ENCODE results near the gene MYO1G. TPM values are rescaled to one million over a fixed set of nuclear protein-coding genes. Genes with fewer than 3 reads are reported as not detected.

MYO1G gene
- total RNA-seq, 1 donor from 2014 or later = 1.6 TPM

DNA sequence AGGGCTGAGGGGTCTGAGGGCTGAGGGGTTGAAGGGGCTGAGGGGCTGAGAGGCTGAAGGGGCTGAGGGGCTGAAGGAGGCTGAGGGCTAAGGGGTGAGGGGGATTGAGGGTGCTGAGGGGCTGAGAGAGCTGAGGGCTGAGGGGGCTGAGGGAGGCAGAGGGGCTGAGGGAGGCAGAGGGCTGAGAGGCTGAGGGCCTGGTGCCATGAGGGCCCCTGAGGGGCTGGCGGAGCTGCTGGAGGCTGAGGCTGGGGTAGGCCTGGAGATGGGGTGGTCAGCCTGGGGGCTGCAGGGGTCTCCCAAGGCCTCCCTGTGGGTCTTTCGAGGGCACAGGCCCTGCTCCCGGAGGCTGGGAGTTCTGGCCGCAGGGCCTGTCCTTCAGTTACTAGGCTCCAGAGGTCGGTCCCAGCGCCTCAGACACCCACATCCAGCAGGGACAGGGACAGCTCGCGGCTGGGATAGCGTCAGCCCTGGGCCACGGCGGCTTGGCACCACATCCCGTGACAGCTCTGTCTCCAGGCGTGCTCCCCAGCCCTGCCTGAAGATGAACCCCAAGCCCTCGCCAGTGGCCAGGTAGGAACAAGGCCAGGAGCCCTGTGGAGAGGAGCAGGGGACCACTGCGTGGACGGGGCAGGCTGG lies 16.9 kb downstream of the MYO1G start:
- H3K9ac ChIP-seq (ENCODE audit: low read depth in 1 of 3, low read length in 3 of 3) = peak overlapping the region in 2 of 3 donors; percentile 38 to 71
- H3K36me3 ChIP-seq (ENCODE audit: control insufficient read depth in 3 of 3, insufficient read depth in 3 of 3, low read length in 3 of 3) = no peaks in the 10 kb centered on the region
- peaks cover 0 to 11% (median 7%) of the 10 kb centered on the region in 3 donors for H3K4me1 ChIP-seq (ENCODE audit: control insufficient read depth in 3 of 3, insufficient read depth in 3 of 3, low read length in 3 of 3)
- peaks cover 4 to 19% (median 16%) of the 10 kb centered on the region in 3 donors for H3K27me3 ChIP-seq (ENCODE audit: control insufficient read depth in 3 of 3, insufficient read depth in 3 of 3, low read length in 3 of 3)
- H3K27ac ChIP-seq (ENCODE audit: low read depth, low read length) = no peak overlapping the region
- H3K9me3 ChIP-seq (ENCODE audit: control insufficient read depth in 3 of 3, low read length in 3 of 3) = no peaks in the 10 kb centered on the region
- peak overlapping the region in 2 of 3 donors; percentile 58 to 68 for H3K4me3 ChIP-seq (ENCODE audit: low read length in 3 of 3)

DNA sequence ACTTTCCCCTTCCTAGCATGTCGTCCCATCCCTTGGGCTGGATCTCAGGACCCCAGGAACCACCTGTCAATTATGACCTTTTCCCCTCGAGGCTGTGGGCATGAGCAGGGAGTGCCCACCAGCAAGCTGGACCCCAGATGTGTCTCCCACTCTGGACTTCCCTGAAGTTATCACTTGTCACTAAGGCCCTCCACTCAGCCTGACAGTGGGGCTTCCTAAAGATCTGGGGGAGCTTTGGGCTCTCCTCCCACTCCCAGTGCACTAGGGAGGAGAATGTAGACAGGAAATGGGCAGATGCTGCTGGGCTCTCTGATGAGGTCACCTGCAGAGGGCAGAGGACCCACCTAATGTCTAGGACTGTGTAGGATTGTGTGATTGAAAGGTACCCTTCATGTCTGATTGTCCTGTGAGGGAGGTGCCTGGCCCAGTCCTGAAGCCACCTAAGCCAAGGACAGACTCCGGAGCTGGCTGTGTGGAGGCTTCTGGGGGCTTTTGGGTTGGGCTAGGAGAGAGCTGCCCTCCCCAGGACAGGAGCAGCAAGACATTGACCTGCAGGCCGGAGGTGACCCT lies 18.7 kb downstream of the MYO1G start:
- no peak overlapping the region for H3K27ac ChIP-seq (ENCODE audit: low read depth, low read length)
- H3K27me3 ChIP-seq (ENCODE audit: control insufficient read depth in 3 of 3, insufficient read depth in 3 of 3, low read length in 3 of 3) = peaks cover 4 to 20% (median 19%) of the 10 kb centered on the region in 3 donors
- H3K9ac ChIP-seq (ENCODE audit: low read depth in 1 of 3, low read length in 3 of 3) = no peak overlapping the region

DNA sequence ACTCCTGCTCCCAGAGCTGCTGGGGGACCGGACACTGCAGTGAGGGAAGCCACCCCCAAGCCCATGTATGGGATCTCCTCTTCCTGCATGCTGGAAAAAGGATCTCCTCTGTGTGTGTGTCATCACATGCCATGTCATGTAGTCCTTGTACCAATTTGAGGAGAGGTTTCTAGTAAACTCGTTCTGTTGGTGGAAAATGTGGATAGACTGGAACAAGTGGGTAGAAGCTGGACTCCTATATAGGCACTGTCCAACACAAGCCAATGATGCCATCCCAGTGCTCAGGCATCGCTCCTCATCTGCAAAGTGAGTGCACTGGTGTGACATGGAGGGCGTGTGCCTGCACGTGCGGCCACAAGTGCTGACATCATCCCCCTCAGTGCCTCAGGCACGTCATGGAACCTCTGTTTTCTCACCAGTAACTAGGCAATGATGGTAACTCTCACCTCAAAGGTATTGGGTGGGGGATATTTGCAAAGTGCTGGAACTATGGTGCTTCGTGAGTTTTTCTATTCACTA lies 19.3 kb downstream of the MYO1G start:
- H3K9ac ChIP-seq (ENCODE audit: low read depth in 1 of 3, low read length in 3 of 3) = no peak overlapping the region
- H3K27ac ChIP-seq (ENCODE audit: low read depth, low read length) = no peak overlapping the region
- H3K4me3 ChIP-seq (ENCODE audit: low read length in 3 of 3) = no peak overlapping the region
- H3K4me1 ChIP-seq (ENCODE audit: control insufficient read depth in 3 of 3, insufficient read depth in 3 of 3, low read length in 3 of 3) = peaks cover 0 to 11% (median 7%) of the 10 kb centered on the region in 3 donors
- H3K27me3 ChIP-seq (ENCODE audit: control insufficient read depth in 3 of 3, insufficient read depth in 3 of 3, low read length in 3 of 3) = peaks cover 7 to 20% (median 19%) of the 10 kb centered on the region in 3 donors
- no peaks in the 10 kb centered on the region for H3K9me3 ChIP-seq (ENCODE audit: control insufficient read depth in 3 of 3, low read length in 3 of 3)
- H3K36me3 ChIP-seq (ENCODE audit: control insufficient read depth in 3 of 3, insufficient read depth in 3 of 3, low read length in 3 of 3) = no peaks in the 10 kb centered on the region

More for the DNA sequence above, 18.7 kb downstream of the MYO1G start:
- H3K4me1 ChIP-seq (ENCODE audit: control insufficient read depth in 3 of 3, insufficient read depth in 3 of 3, low read length in 3 of 3) = peaks cover 0 to 11% (median 7%) of the 10 kb centered on the region in 3 donors
- no peak overlapping the region for H3K4me3 ChIP-seq (ENCODE audit: low read length in 3 of 3)
- no peaks in the 10 kb centered on the region for H3K9me3 ChIP-seq (ENCODE audit: control insufficient read depth in 3 of 3, low read length in 3 of 3)
- H3K36me3 ChIP-seq (ENCODE audit: control insufficient read depth in 3 of 3, insufficient read depth in 3 of 3, low read length in 3 of 3) = no peaks in the 10 kb centered on the region

DNA sequence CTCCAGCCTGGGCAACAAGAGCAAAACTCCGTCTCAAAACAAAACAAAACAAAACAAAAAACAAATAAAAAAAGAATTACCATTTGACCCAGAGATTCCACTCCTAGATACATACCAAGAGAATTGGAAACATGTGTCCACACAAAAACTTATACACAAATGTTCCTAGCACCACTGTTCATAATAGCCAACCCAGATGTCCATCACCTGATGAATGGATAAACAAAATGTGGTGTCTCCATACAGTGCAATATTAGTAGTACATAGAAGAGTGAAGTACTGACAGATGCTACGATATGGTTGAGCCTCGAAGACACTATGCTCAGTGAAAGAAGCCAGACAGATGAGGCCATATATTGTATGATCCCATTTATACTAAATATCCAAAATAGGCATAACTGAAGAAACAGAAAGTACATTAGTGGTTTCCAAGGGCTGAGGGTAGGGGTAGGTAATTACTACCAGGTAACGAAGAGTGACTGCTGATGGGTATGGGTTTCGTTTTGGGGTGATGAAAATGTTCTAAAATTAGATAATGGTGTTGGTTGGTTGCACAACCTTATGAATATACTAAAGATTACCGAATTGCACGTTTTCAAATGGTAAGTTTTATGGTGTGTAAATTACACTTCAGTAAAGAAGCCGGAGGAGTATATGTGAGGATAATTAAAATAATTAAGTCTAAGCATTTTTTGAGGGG lies 20.0 kb downstream of the MYO1G start:
- H3K27ac ChIP-seq (ENCODE audit: low read depth, low read length) = no peak overlapping the region

DNA sequence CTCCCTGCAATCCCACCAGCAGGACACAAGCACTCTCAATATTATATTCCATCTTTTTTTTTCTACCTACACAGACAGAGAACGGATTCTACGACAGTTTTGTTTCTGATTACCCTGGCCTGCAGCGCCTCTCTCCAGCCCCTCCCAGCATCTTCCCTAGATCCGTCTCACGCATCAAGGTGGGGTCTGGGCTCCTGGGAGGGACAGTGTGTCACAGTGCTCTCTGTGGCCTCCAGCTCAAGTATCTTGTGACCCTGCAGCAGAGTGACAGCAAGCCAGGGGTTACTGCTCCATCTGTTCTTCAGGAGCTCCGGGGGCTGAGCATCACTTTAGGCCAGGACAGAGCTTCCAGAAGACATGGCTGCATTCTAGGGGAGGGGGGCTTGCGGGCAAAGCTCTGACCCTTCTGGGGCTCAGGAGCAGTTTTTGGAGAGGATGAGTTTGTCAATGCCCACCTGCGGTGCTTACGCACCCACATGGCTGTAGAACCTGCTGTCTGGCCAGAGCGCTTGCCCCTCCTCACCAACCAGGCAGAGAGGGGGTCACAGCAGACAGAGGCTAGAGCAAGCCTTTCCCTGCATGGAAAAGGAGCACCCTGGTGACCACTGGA lies 22.6 kb downstream of the MYO1G start:
- peaks cover 3 to 17% (median 7%) of the 10 kb centered on the region in 3 donors for H3K27me3 ChIP-seq (ENCODE audit: control insufficient read depth in 3 of 3, insufficient read depth in 3 of 3, low read length in 3 of 3)
- H3K36me3 ChIP-seq (ENCODE audit: control insufficient read depth in 3 of 3, insufficient read depth in 3 of 3, low read length in 3 of 3) = no peaks in the 10 kb centered on the region
- H3K9me3 ChIP-seq (ENCODE audit: control insufficient read depth in 3 of 3, low read length in 3 of 3) = no peaks in the 10 kb centered on the region
- H3K9ac ChIP-seq (ENCODE audit: low read depth in 1 of 3, low read length in 3 of 3) = no peak overlapping the region
- no peak overlapping the region for H3K27ac ChIP-seq (ENCODE audit: low read depth, low read length)
- H3K4me3 ChIP-seq (ENCODE audit: low read length in 3 of 3) = no peak overlapping the region
- no peaks in the 10 kb centered on the region for H3K4me1 ChIP-seq (ENCODE audit: control insufficient read depth in 3 of 3, insufficient read depth in 3 of 3, low read length in 3 of 3)

More for the DNA sequence above, 20.0 kb downstream of the MYO1G start:
- no peaks in the 10 kb centered on the region for H3K9me3 ChIP-seq (ENCODE audit: control insufficient read depth in 3 of 3, low read length in 3 of 3)
- H3K27me3 ChIP-seq (ENCODE audit: control insufficient read depth in 3 of 3, insufficient read depth in 3 of 3, low read length in 3 of 3) = peaks cover 7 to 20% (median 19%) of the 10 kb centered on the region in 3 donors
- H3K36me3 ChIP-seq (ENCODE audit: control insufficient read depth in 3 of 3, insufficient read depth in 3 of 3, low read length in 3 of 3) = no peaks in the 10 kb centered on the region
- H3K4me1 ChIP-seq (ENCODE audit: control insufficient read depth in 3 of 3, insufficient read depth in 3 of 3, low read length in 3 of 3) = peaks cover 0 to 11% (median 7%) of the 10 kb centered on the region in 3 donors
- H3K9ac ChIP-seq (ENCODE audit: low read depth in 1 of 3, low read length in 3 of 3) = no peak overlapping the region
- no peak overlapping the region for H3K4me3 ChIP-seq (ENCODE audit: low read length in 3 of 3)

DNA sequence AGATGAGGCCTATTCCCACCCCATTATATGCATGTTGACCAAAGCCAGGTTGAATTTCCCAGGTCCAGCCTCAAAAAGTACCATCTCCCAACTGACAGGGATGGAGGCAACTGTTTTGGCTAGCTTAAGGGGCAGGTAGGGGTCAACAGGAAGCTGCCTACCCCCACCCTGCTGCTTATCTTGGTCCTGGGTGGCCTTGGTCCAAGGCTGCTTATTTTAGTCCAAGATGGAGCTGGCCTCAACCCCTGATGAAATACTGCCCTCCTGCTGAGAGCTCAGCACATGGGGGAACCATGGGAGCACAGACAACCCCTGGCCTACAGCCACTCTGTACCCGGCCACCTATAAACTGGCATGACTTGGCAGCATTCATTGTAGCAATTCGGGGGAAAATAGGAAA lies 23.1 kb downstream of the MYO1G start:
- Histone ChIP-seq H3K27me3 (ENCODE audit: control insufficient read depth in 3 of 3, insufficient read depth in 3 of 3, low read length in 3 of 3) (peaks cover 3 to 17% (median 7%) of the 10 kb centered on the region in 3 donors), H3K4me1 (ENCODE audit: control insufficient read depth in 3 of 3, insufficient read depth in 3 of 3, low read length in 3 of 3) (no peaks in the 10 kb centered on the region), H3K9me3 (ENCODE audit: control insufficient read depth in 3 of 3, low read length in 3 of 3) (no peaks in the 10 kb centered on the region), H3K27ac (ENCODE audit: low read depth, low read length) (no peak overlapping the region), H3K9ac (ENCODE audit: low read depth in 1 of 3, low read length in 3 of 3) (no peak overlapping the region), H3K4me3 (ENCODE audit: low read length in 3 of 3) (no peak overlapping the region), H3K36me3 (ENCODE audit: control insufficient read depth in 3 of 3, insufficient read depth in 3 of 3, low read length in 3 of 3) (no peaks in the 10 kb centered on the region)

DNA sequence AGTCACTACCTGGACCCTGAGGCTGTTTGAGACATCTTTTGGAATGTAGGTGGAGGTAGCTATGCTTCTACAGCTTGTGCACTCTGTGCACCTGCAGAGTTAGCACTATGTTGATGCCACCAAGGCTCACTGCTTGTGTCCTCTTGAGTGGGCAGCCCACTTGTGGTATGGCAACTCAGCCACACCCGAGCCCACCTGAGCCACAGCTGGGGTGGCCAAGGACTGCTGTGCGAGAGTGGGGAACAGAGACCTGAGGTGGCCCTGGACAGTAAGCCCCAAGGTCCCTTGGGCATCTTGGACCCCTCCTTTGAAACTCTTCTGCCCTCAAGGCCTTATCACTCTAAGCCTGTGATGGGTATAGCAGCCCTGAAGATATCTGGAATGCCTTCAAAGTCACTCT lies 25.7 kb downstream of the MYO1G start:
- Histone ChIP-seq H3K27me3 (ENCODE audit: control insufficient read depth in 3 of 3, insufficient read depth in 3 of 3, low read length in 3 of 3) (peaks cover 0 to 7% (median 3%) of the 10 kb centered on the region in 3 donors), H3K4me1 (ENCODE audit: control insufficient read depth in 3 of 3, insufficient read depth in 3 of 3, low read length in 3 of 3) (peaks cover 0 to 3% (median 0%) of the 10 kb centered on the region in 3 donors), H3K9me3 (ENCODE audit: control insufficient read depth in 3 of 3, low read length in 3 of 3) (no peaks in the 10 kb centered on the region), H3K9ac (ENCODE audit: low read depth in 1 of 3, low read length in 3 of 3) (no peak overlapping the region), H3K36me3 (ENCODE audit: control insufficient read depth in 3 of 3, insufficient read depth in 3 of 3, low read length in 3 of 3) (no peaks in the 10 kb centered on the region), H3K27ac (ENCODE audit: low read depth, low read length) (no peak overlapping the region), H3K4me3 (ENCODE audit: low read length in 3 of 3) (no peak overlapping the region)

DNA sequence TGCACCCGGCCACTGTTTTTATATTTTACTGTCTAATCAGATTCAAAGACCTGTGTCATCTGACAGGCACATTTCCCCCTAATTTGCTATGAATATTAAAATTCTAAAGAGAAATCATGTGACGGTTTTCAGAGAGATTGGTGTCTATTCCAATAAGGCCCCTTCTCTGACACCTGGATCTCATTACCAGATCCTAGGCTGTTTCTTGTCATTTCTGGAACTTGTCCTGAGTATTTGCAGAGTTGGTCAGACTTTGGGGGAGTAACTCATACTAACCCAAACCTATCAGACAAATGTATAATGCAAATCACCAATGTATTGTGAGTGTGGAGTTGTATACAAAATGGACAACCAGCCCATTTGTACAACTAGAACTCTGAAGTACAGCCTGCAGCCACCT lies 29.5 kb downstream of the MYO1G start:
- H3K27ac ChIP-seq (ENCODE audit: low read depth, low read length) = no peak overlapping the region
- no peaks in the 10 kb centered on the region for H3K9me3 ChIP-seq (ENCODE audit: control insufficient read depth in 3 of 3, low read length in 3 of 3)
- H3K4me1 ChIP-seq (ENCODE audit: control insufficient read depth in 3 of 3, insufficient read depth in 3 of 3, low read length in 3 of 3) = peaks cover 0 to 6% (median 3%) of the 10 kb centered on the region in 3 donors
- no peak overlapping the region for H3K4me3 ChIP-seq (ENCODE audit: low read length in 3 of 3)
- H3K9ac ChIP-seq (ENCODE audit: low read depth in 1 of 3, low read length in 3 of 3) = no peak overlapping the region
- H3K36me3 ChIP-seq (ENCODE audit: control insufficient read depth in 3 of 3, insufficient read depth in 3 of 3, low read length in 3 of 3) = no peaks in the 10 kb centered on the region
- H3K27me3 ChIP-seq (ENCODE audit: control insufficient read depth in 3 of 3, insufficient read depth in 3 of 3, low read length in 3 of 3) = peaks cover 0 to 3% (median 0%) of the 10 kb centered on the region in 3 donors

DNA sequence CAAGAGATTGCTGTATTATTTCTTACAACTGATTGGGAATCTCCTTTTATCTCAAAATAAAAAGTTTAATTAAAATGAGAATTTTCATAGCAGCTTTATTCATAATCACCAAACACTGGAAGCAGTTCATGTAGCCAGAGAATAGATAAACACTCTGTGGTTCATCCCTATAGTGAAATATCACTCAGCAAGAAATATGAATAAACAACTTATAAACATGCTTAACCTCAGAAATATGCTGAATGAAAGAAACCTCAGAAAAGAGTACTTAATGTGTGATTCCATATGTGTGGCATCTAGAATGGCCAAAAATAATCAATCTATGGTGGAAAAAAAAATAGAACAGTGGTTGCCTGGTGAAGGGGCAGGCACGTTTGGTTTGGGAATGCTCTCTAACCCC lies 33.3 kb downstream of the MYO1G start:
- Histone ChIP-seq H3K27me3 (ENCODE audit: control insufficient read depth in 3 of 3, insufficient read depth in 3 of 3, low read length in 3 of 3) (no peaks in the 10 kb centered on the region), H3K4me1 (ENCODE audit: control insufficient read depth in 3 of 3, insufficient read depth in 3 of 3, low read length in 3 of 3) (peaks cover 0 to 6% (median 3%) of the 10 kb centered on the region in 3 donors), H3K9ac (ENCODE audit: low read depth in 1 of 3, low read length in 3 of 3) (no peak overlapping the region)

More for the DNA sequence above, 33.3 kb downstream of the MYO1G start:
- Histone ChIP-seq H3K27ac (ENCODE audit: low read depth, low read length) (no peak overlapping the region), H3K9me3 (ENCODE audit: control insufficient read depth in 3 of 3, low read length in 3 of 3) (no peaks in the 10 kb centered on the region), H3K4me3 (ENCODE audit: low read length in 3 of 3) (no peak overlapping the region), H3K36me3 (ENCODE audit: control insufficient read depth in 3 of 3, insufficient read depth in 3 of 3, low read length in 3 of 3) (no peaks in the 10 kb centered on the region)

Data from skeletal muscle tissue (tissue), 4 donors.